Smooth muscle cell (in vitro differentiated cells): ENCODE data around the gene GALNT13. TPM values are rescaled to one million over a fixed set of nuclear protein-coding genes. Genes with fewer than 3 reads are reported as not detected.

ENCODE experiments used
- DNase-seq: peaks from one replicate; lab custom pipeline; 2025; ENCODE audit not compliant: unreplicated experiment; lab: John Stamatoyannopoulos, UW
- H2AFZ ChIP-seq: fragments of 200-600 bp; sonication (generic); 2 replicates; pipeline ENCODE4 v1.6.0; 2016; ENCODE audit warnings: antibody characterized with exemption, low read depth, mild to moderate bottlenecking
- H3F3A ChIP-seq: fragments of 200-600 bp; sonication (generic); 2 replicates; pipeline ENCODE4 v1.6.0; 2017; ENCODE audit warnings: antibody characterized with exemption, low read depth
- H3K27ac ChIP-seq: fragments of 200-600 bp; sonication (generic); 2 replicates; pipeline ENCODE4 v1.5.1; 2016; ENCODE audit warnings: low read depth, mild to moderate bottlenecking
- H3K27me3 ChIP-seq: fragments of 200-600 bp; sonication (generic); 2 replicates; pipeline ENCODE4 v1.6.1; 2016; ENCODE audit warnings: low read depth, mild to moderate bottlenecking
- H3K36me3 ChIP-seq: fragments of 200-600 bp; sonication (generic); 2 replicates; pipeline ENCODE4 v1.5.1; 2016; ENCODE audit warnings: low read depth
- H3K4me1 ChIP-seq: fragments of 200-600 bp; sonication (generic); 2 replicates; pipeline ENCODE4 v1.5.1; 2016; ENCODE audit warnings: low read depth
- H3K4me2 ChIP-seq: fragments of 200-600 bp; sonication (generic); 2 replicates; pipeline ENCODE4 v1.6.0; 2016; ENCODE audit warnings: mild to moderate bottlenecking
- H3K4me3 ChIP-seq: fragments of 200-600 bp; sonication (generic); 2 replicates; pipeline ENCODE4 v1.5.1; 2016; ENCODE audit warnings: mild to moderate bottlenecking
- H3K79me2 ChIP-seq: fragments of 200-600 bp; sonication (generic); 2 replicates; pipeline ENCODE4 v1.6.0; 2016; ENCODE audit warnings: low read depth, mild to moderate bottlenecking
- H3K9ac ChIP-seq: fragments of 200-600 bp; sonication (generic); 2 replicates; pipeline ENCODE4 v1.6.0; 2016; ENCODE audit warnings: low read depth
- H3K9me3 ChIP-seq: fragments of 200-600 bp; sonication (generic); replicated peaks from 2 replicates; pipeline ENCODE4 v1.5.1; 2016; ENCODE audit warnings: low read depth
- H4K20me1 ChIP-seq: fragments of 200-600 bp; sonication (generic); 2 replicates; pipeline ENCODE4 v1.6.0; 2016; ENCODE audit warnings: low read depth
- CTCF ChIP-seq: fragments of 200-600 bp; sonication (generic); IDR thresholded peaks from 2 replicates; pipeline ENCODE4 v1.5.1; 2017; ENCODE audit warnings: borderline replicate concordance, mild to moderate bottlenecking, antibody characterized with exemption; ENCODE audit not compliant: insufficient read depth, poor library complexity, severe bottlenecking
- WGBS: methylation state at CpG from one replicate; pipeline ENCODE4 v1.1.7; 2016; ENCODE audit warnings: low lambda C conversion rate; 5-methylcytosine and 5-hydroxymethylcytosine counted together
- polyA plus RNA-seq: library from polyadenylated mRNA; unstranded; fragments of >200 nt; fragmentation: Nextera tagmentation; extraction: Ambion mirVana; gene quantifications from 2 replicates; pipeline ENCODE4 v1.2.1, GENCODE V29; 2016
- total RNA-seq: library from RNA; depleted of rRNA; stranded (reverse); fragments of >200 nt; gene quantifications from 2 replicates; pipeline ENCODE4 v1.2.3, GENCODE V29; 2014

GALNT13 gene
- total and polyA plus RNA-seq, 2 experiments from 2014 or later: 0.67 to 3.6 TPM

GRCh38 chr2:154336201-154336600 is 464.5 kb downstream of the GALNT13 start:
- TF ChIP-seq CTCF: no peak
- 83% methylated on average over 1 of the region's 1 CpG for WGBS
- H3K27ac ChIP-seq: no peak overlapping the region
- H3K79me2 ChIP-seq: no peaks in the 10 kb centered on the region
- no peak overlapping the region for H2AFZ ChIP-seq
- H3F3A ChIP-seq: no peaks in the 10 kb centered on the region
- H3K4me1 ChIP-seq: no peaks in the 10 kb centered on the region
- no peak overlapping the region for H3K9ac ChIP-seq
- DNase-seq: no peak
- H4K20me1 ChIP-seq: no peaks in the 10 kb centered on the region
- H3K36me3 ChIP-seq: no peaks in the 10 kb centered on the region
- no peak overlapping the region for H3K4me2 ChIP-seq
- no peak overlapping the region for H3K4me3 ChIP-seq
- no peaks in the 10 kb centered on the region for H3K27me3 ChIP-seq
- no peaks in the 10 kb centered on the region for H3K9me3 ChIP-seq

- Histone ChIP-seq H4K20me1 (no peaks in the 10 kb centered on the region), H3K27ac (no peak overlapping the region), H3F3A (no peaks in the 10 kb centered on the region), H2AFZ (no peak overlapping the region), H3K9ac (no peak overlapping the region), H3K36me3 (no peaks in the 10 kb centered on the region), H3K4me1 (no peaks in the 10 kb centered on the region), H3K4me3 (no peak overlapping the region), H3K9me3 (no peaks in the 10 kb centered on the region), H3K4me2 (no peak overlapping the region), H3K79me2 (no peaks in the 10 kb centered on the region), H3K27me3 (no peaks in the 10 kb centered on the region)
- WGBS: 45% methylated on average over 3 of the region's 3 CpGs
- DNase-seq: no peak
- no peak for TF ChIP-seq CTCF
Measured at GRCh38 chr2:154338352-154338967, 466.7 kb downstream of the GALNT13 start.

GRCh38 chr2:154343282-154343681 is 471.6 kb downstream of the GALNT13 start:
- H3K27ac ChIP-seq: no peak overlapping the region
- no peaks in the 10 kb centered on the region for H3K9me3 ChIP-seq
- no peaks in the 10 kb centered on the region for H3K36me3 ChIP-seq
- no peaks in the 10 kb centered on the region for H3K4me1 ChIP-seq
- no peaks in the 10 kb centered on the region for H4K20me1 ChIP-seq
- DNase-seq: no peak
- no peak overlapping the region for H3K4me2 ChIP-seq
- no peak overlapping the region for H3K4me3 ChIP-seq
- no peak overlapping the region for H3K9ac ChIP-seq
- no peaks in the 10 kb centered on the region for H3K27me3 ChIP-seq
- TF ChIP-seq CTCF: no peak
- no peaks in the 10 kb centered on the region for H3K79me2 ChIP-seq
- H3F3A ChIP-seq: no peaks in the 10 kb centered on the region
- H2AFZ ChIP-seq: no peak overlapping the region

GRCh38 chr2:154350911-154351310 is 479.2 kb downstream of the GALNT13 start:
- no peak for TF ChIP-seq CTCF
- Histone ChIP-seq H3K36me3 (no peaks in the 10 kb centered on the region), H3K4me3 (no peak overlapping the region), H3K27me3 (no peaks in the 10 kb centered on the region), H3K4me2 (no peak overlapping the region), H3K27ac (no peak overlapping the region), H4K20me1 (no peaks in the 10 kb centered on the region), H2AFZ (no peak overlapping the region), H3K9ac (no peak overlapping the region), H3K79me2 (no peaks in the 10 kb centered on the region), H3K9me3 (no peaks in the 10 kb centered on the region), H3F3A (no peaks in the 10 kb centered on the region), H3K4me1 (no peaks in the 10 kb centered on the region)
- no peak for DNase-seq
- WGBS: 92% methylated on average over 3 of the region's 3 CpGs
